Activated T-helper 9 cell treated with anti-CD3 and anti-CD28 coated beads, Interleukin-2, amount 50 U/mL, for 16 hours (primary cell): Measurements from ENCODE around the gene PPFIBP2.

Experiments used
- DNase-seq: peaks from one replicate; pipeline ENCODE4 v3.0.0-alpha.2; 2020; ENCODE audit warnings: low read depth

Gene PPFIBP2

DNA sequence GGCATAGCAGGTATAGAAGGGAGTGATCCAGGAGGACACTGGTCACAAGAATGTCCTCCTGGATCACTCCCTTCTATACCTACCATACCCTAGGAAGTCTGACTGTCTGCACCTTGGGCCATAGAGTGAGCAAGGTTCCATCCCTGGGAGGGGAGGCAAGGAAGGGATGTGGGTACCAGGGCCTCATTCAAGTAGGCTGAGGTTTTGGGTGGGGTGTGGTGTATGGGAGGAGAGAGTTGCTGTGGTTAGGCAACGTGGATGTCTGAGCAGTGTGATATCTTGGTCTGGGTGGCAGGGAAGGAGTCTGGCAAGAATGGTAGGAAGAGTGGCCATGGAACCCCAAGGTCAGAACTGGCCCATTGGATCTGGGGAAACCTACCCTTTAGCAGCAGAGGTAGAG lies 13.2 kb downstream of the PPFIBP2 start:
- DNase-seq, result no peak

DNA sequence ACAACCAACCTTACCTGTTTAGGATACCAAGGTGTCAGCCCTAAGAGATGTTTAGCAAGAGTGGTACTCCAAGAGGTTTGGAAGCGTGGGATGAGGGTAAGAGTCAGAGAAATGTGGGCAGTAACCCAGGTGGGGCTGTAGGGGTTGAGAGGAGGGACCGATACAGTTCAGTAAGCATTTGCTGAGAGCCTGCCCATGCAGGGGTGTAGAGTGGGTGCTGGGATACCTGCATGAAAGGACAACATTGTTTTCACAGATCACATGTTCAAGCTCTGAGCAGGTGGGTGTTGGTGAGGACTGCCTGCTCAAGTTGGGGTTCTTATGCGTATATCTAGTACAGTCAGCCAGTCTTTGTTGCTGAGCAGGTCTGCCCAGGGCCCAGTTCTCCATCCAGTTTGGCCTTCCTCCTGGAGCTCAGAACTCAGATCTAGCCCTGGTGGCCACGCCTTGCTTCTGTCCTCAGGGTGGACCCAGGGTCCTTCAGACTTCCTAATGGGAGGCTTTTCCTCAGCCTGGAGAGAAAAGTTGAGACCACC lies 14.8 kb downstream of the PPFIBP2 start:
- DNase-seq, result no peak

DNA sequence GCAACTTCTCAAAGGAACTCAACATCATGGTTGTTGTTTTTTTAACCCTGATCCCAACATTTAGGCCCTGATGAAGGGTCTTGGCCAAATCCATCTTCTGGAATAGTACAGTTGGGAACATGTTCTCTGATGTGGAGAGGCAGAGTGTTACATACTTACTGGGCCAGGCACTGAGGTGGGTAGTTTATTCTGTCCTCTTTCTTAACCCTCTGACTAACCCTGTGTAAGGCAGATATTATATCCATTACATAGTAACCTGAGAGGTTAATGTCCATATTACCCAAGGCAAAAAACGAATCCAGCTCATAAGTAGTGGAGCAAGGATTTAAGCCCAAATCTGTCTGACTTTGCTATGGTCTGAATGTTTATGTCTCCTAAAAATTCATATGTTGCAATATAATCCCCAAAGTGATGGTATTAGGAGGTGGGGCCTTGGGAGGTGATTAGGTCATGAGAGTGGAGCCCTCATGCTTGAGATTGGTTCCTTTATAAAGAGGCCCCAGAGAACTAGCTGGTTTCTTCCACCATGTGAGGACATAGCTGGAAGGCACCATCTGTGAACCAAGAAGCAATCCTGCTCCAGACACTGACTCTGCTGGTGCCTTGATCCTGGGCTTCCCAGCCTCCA lies 16.3 kb downstream of the PPFIBP2 start:
- no peak for DNase-seq

DNA sequence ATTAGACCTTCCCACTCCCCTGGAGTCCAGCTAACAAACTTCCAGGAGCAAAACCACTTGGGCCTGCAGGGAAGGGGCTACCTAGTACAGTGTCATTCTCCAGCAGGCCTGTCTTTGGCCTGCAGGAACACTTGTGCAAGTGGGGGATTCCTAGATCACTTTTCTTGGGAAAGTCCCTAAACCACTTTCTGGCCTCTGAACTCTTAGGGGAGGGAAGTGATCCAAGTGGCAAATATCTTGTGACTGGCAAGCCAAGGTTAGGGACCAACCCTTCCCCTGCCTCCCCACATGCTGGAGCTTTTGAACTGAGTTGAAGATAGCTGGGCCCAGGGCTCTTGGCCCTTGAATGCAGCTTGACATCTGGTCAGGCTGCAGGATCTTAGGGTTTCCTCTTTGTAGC lies 17.2 kb downstream of the PPFIBP2 start:
- DNase-seq, result no peak

DNA sequence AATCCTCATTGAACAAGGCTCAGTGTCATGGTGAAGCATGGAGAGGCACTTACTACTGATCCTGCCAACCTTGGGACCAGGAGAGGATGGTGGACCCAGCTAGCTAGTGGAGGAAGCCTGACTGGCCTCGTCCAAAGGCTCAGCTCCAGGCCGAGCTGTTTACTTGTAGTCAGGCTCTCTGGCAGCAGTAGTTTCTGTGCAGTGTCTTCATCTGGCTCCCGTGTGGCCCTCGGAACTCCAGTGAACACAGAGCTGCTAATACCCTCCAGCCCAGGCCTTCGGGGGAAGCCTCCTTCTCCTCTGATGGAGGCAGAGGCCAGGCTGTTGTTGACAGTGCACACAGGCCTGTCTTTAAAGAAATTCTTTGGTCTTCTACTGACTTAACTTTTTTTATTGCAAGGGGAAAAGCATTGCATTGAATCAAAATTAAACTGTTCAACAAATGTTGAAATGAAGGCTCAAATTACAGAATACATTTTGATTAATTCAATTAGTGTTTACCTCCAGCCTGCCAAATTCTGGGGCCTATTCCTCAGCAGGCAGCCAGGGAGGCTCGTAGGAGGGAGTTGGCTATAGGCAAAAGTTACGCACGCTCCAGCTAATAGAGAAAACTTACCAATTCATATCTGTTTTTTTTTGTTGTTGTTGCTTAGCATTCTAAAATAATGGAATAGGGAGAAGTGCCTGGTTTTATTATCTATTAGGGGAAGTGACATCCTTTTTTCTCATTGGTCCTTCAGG lies 18.8 kb downstream of the PPFIBP2 start:
- no peak for DNase-seq

DNA sequence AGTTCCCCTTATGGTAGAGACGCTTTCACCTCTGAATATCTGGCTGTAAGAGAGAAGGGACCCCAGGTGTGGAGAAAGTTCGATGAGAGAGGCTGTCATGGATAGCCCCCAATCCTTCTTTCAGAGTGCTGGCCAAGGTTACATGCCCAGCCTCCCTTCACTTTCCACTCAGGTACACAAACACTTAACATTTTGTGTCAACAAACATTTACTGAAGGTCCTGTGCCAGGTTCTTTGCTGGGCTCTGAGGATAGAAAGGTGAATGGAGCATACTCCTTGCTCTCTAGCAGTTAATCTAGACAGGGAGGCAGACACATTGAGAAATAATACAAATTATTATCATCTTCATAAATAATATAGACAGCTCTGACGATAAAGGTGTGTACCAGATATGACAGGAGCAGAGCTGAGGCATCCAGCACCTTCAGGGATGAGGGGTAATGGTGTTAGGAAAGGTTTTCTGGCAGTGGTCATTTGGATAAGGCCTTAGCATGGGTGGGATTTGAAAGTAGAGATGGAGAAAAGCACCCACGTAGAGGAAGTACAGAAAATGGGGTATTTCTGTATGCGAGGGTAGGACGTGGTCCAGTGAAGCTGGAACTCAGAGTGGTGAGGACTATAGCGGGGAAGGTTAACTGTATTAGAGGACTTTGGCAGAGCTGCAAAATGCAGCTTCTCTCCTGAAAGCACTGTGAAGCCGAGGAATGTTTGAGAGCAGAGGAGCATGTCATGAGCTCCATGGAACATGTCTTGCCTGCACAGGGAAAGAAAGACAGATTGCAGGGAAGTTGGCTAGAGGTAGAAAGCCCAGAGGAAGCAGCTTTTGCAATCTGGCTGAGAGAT lies 19.6 kb downstream of the PPFIBP2 start:
- DNase-seq, result no peak

DNA sequence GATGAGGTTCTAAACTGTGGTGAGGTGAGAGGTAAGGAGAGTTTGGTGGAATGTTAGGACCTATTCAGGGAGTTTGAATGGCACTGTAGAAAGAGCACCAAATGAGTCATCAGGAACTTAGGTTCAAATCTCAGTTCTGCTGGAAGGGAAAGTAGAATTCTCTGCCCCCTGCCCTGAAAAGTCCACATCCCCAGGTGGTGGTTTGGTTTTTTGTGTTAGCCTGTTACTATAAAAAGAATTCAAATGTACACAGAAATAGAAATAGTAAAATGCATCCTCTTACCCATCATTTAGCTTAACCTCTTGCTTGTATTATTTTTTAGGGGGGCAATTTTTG lies 20.2 kb downstream of the PPFIBP2 start:
- no peak for DNase-seq

DNA sequence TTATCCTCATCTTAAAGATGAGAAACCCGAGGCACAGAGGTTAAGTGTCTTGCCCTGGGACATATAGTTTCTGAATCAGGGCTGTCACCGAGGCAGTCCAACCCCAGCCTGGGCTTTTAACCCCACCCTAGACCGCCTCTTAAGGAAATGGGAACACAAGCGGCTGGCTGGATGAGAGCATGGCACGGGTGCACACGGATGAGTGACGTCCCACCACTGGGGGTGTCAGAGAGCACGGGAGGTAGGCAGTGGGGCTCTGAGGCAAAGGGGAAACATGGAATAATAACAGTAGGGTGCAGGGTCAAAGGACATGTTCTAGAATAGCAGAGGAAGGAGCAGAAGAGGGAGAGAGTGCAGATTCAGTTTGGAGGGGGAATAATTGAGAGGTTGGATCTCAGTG lies 22.3 kb downstream of the PPFIBP2 start:
- no peak for DNase-seq

DNA sequence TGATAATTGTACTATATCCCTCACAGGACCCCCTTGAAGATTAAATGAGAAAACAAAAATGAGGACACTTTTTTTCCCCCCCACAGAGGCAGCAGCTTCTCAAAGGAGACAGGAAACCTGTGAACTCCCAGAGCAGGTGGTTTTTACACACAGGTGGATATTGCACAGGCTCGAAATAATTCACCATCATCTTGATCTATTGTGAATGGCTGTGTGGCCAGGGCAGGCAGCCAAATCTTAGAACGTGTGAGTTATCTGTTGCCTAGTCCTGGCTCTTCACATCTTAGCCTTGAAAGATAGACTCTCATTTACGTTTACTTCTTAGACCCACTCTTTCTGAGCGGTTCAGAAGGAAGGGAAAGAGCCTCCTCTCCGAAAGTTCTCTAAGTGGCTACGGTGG lies 23.5 kb downstream of the PPFIBP2 start:
- no peak for DNase-seq

DNA sequence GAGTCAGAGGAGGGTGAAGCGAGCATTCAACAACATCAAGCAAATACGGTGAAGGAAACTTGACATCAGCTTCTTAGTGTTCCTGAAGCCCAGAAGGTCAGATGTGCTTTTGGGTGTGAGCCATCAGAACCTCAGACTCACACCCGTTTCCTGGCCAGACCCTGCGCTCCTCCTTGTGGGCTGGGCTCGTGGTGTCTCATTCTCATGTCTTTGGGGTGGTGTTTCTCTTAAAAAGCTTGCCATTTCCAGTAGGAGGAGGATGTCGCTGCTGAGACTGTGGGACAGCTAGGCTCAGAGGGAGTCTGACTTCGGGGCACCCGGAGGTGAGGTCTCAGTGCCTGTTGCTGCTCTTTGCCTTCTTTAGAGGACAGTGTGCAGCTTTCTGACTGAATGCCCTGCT lies 24.2 kb downstream of the PPFIBP2 start:
- no peak for DNase-seq

DNA sequence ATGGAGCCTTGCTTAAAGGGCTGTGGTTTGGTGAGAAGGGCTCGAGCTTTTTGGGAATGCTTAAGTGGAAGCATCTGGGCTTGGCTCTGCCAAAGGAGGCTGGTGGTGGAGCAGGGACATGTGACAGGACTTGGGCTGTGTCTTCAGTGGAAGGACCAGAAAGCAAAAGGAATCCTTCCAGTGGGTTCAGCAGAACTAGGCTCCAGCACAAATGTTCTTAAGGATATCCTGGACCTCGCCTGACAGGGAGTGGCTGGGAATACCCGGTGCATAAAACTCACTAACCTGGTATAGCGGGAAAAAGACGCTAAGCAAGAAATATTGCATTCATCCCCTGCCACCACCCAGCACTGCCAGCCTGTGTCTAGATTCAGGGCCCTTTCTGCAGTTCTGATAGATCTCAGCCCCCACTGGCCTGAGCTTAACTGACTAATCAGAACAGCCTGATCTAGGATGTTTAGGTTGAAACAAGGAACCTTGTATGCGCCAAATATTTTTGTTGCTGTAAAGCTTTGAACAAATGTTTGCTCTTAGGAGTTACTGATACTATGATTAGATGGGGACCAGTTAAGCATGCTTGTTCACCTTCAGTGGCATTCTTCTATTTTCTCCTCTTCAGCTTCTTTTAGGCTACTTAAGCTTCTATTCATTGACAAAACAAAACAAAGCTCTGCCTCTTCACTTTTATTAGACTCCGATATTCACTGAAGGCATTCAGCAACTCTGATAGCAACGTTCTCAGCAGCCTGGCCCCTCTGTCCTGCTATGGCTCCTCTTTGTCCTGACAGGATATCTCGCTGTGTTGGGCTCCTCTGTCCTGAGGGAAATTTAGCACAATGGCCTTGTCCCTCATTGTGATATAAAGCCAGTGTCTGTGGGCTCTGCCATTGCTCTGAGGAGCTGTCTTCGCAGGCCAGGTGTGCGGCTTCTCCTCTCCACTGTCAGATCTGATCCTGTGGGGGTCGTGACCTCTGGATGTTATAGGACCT lies 25.0 kb downstream of the PPFIBP2 start:
- no peak for DNase-seq

DNA sequence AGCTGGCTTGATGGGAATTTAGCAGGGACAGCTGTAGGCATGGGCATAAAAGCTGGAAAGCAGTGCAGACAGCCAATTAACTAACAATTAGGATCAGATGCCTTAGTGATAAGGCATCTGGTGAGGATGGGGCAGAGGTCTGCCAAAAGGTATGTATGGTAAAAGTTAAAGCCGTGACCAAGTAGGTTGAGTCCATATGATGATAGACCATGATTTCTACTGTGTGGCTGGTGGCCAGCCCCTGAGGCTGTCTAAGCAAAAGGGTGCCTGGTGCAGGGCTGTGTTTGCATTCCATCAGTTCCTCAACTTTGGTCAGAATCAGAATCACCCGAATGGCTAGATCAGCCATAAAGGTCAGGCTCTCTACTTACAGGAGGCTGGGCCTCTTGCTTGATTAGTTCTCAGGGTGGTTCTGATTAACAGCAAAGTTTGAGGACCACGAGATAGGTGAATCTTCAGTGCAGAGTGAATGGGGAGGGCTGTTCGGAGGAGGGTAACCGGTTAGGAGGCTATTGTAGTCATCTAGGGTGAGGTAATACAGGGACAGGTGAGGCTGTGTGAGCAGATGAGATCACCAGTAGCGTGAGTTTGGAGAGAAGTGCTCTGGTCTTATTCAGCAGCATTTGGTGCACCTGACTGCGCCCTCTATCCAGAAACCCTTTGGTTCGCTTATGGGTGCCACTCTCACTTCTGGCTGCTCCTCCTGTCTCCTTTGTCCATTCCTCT lies 27.2 kb downstream of the PPFIBP2 start:
- no peak for DNase-seq

DNA sequence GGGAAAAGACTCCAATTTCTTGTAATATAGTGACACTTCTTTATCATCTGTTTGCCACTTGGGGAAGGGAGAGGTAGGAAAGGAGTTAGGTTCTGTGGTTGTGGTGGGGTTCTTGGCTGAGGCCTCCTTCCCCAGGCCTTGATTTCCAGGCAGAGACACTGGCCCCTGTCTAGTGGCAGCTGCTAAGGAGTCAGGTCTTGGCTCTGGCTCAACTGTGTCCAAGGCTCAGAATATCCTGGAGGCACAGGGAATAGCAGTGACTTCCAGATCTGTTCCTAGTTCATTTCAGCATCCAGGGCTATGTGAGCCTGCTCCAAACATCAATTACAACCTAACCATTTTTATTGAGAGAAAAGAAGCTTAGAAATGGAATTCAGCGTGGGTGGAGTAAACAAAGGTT lies 29.5 kb downstream of the PPFIBP2 start:
- DNase-seq, result no peak

DNA sequence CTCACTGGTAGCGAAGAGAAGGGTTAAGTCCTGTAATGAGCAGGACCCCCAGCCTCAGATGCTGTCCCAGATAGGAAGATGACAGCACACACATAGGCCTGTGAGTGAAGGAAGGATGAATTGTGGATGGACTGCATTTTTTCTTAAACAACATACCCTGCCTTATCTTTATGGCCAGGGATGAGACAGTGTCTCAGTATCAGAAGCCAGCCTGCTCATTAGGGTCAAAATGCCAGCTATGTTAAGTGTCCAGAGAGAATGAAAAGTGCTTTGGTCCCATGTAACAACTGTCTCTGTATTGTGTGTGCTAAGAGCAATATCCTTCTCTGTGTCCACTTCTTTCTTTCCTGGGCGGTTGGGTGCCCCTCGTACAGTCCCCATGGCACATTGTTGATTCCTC lies 30.2 kb downstream of the PPFIBP2 start:
- no peak for DNase-seq

DNA sequence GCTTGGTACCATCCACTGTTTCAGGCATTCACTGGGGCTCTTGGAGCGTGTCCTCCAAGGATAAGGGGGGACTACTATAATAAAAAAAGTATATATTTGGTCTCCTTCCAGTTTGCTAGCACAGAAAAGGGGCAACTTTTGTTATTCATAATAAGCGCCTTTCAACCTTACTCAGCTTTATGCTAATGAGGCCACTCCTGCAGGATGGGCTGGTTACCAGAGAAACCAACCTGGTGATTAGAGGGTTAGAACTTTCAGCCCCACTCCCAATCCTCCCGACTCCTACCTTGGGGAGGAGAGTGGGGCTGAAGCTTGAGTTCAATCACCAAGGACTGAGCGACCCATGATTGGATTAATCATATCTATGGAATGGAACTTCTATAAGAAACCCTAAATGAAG lies 31.8 kb downstream of the PPFIBP2 start:
- DNase-seq, result no peak

DNA sequence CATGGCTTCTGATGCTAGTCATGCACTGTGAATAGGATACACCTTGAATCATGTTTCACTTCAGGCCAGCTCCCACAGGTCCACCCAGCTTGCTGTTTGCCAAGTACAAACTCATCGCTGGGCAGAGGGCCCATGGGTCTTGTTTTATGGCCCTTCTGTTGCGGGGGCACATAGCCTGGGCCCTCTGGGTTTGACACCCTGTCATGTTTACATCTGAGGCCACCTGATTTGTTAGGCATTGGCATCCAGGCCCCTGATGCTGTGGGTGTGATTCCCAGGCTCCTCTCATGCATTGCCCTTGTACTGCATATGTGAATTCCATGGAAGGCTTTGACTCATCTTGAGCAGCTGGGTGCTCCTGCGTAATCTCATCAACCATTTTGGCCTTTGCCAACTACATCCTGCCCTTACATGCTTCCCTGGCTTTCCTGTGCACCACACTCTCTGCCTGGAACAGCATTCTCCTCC lies 32.6 kb downstream of the PPFIBP2 start:
- no peak for DNase-seq

DNA sequence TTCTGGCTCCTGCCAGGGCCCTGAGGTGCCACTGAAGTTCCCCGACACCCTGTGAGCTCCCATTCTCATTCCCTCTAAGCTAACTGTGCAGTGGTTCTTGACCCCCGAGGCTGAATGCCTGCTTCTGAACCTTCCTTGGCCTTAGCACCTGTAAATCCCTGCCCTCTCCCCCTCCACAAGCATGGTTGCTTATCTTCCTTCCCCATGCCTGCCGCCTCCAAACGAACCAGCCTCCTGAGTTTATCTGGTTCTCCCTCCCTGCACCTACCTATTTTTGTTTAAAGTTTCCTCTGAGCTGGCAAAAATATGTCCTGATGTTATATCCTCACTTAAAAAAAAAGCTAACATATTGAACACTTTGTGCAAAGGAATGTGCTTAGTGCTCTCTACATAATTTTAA lies 33.9 kb downstream of the PPFIBP2 start:
- DNase-seq, result no peak

DNA sequence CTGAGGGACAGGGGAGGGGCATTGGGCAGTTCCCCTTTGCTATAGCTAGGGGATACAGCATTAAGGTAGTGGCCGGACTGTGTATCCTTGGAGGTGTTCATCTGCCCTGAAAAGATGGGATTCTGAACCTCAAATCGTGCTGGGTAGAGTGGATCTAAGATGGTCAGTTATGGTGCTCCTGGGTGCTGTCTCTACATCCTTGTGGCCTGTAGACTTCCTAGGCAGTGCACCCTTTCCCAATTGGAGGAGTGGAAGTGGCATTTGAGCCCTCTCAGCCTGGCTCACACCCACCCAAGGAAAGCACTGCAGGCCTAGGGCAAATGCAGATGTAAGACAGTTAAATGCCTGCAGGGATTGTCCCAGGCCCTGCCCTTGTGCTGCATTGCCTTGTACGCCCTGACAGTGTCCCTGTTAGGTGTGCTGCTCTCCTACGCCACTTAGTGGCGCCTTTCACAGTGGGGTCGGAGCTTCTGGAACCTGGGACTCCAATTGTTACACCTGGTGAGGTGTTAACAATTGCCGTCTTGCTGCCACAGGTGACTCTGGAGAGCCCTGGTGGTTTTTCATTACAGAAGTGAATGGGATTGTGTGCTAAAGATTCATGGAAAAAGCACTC lies 35.0 kb downstream of the PPFIBP2 start:
- DNase-seq, result no peak

DNA sequence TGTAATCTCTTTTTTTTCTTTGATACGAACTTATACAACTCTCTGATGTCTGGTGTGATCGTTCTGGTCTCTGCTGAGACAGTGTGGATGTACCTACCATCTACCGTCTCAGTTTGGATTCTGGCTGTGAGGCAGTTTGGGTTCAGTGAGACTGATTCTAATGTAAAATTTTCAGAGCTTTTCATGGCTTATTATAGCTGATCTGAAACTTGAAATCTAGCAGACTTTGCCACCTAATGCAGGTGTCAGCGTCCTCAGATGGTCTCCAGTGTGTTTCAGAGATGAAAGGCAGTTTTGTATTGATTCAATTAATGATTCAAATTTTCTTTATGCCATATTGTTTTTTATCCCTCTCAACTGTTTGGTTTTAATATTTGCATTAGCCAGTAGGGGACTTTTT lies 35.9 kb downstream of the PPFIBP2 start:
- DNase-seq, result no peak

DNA sequence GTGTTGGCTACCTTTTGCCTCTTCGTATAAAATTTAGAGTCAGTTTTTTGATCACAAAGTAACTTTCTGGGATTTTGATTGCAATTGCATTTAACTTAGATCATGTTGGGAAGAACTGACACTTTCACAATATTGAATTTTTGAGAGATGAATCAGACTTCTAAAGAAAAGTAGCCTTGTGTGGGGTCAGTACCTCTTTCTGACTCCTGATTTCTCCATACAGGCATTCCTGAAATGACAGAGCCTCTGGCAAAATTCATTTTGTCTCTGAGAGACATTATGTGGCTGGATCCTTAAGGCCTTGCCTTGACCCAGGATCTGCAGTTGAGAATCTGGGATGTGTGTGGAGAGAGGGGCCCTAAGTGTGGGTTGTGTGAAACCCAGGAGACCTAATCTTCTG lies 37.8 kb downstream of the PPFIBP2 start:
- no peak for DNase-seq

DNA sequence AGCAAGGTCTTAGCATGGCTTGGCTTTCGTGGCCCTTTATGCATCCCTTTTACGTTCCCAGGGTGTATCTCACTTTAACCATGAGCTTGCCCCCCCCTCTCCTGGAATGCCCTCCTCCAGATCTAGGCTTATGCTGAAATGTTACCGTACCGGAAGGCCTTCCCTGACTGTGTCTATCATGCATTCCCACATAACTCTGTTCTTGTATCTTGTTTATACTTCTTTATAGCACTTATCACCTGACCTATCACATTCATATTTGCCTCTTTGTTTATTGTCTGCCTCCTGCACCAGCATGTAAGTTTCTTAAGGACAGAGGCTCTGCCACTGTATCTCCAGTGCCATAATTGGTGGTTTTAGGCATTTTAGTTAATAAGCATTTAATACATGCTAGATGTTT lies 38.9 kb downstream of the PPFIBP2 start:
- no peak for DNase-seq
